ENCODE data around the gene DLG2. TPM values are rescaled to one million over a fixed set of nuclear protein-coding genes. Genes with fewer than 3 reads are reported as not detected.
"Not testable (repeated sequence)": the region's sequence is repeated elsewhere in the genome, so short reads cannot be mapped to it uniquely, and the experiment has no call there.

Gene DLG2
- total and polyA plus RNA-seq, 2 of the 4 experiments (the other 2 are of a cell fraction): 0.31 to 0.36 TPM

- dilution Hi-C loops (cut with HindIII; ENCODE audit: low sequenced_read_pairs, unreplicated experiment): no loop called here
- no peak overlapping the region for H2BK5ac ChIP-seq (ENCODE audit: low read depth, low read length, poor library complexity, severe bottlenecking)
- no peak overlapping the region for H3K18ac ChIP-seq (ENCODE audit: low read depth, low read length)
- no peak overlapping the region for H2BK120ac ChIP-seq (ENCODE audit: low read depth, low read length)
- H3K14ac ChIP-seq (replicated peaks; ENCODE audit: low read depth, low read length): no peak overlapping the region
- CTCF ChIA-PET: no interaction called here
- H4K20me1 ChIP-seq (ENCODE audit: insufficient read depth, low read length): no peaks in the 10 kb centered on the region
- H3K9me1 ChIP-seq (ENCODE audit: insufficient read depth, low read length): no peaks in the 10 kb centered on the region
- H3K4ac ChIP-seq (ENCODE audit: low read depth, low read length): no peak overlapping the region
- H3K27me3 ChIP-seq (ENCODE audit: control insufficient read depth, insufficient read depth, low read length): no peaks in the 10 kb centered on the region
- no peak overlapping the region for H3K56ac ChIP-seq (ENCODE audit: extremely low read depth, insufficient read depth, low read length)
- no peak overlapping the region for H3K27ac ChIP-seq (ENCODE audit: insufficient read depth, low read length)
- POLR2A ChIA-PET (ENCODE audit: unreplicated experiment): no interaction called here
- H2BK15ac ChIP-seq (ENCODE audit: low read depth, low read length): no peak overlapping the region
- no peak overlapping the region for H4K5ac ChIP-seq (ENCODE audit: low read depth, low read length)
- in situ Hi-C loops (cut with MboI; ENCODE audit: low sequenced_read_pairs): no loop called here
- no peaks in the 10 kb centered on the region for H3K79me1 ChIP-seq (ENCODE audit: low read depth in 1 of 2, low read length in 2 of 2)
- H3K4me2 ChIP-seq (ENCODE audit: low read depth, low read length): no peak overlapping the region
- H2AFZ ChIP-seq (replicated peaks; ENCODE audit: low read length, poor library complexity): no peak overlapping the region
- no peaks in the 10 kb centered on the region for H3K9me3 ChIP-seq (ENCODE audit: control insufficient read depth, insufficient read depth, low read length)
- DNase-seq: no peak
- H3K4me3 ChIP-seq (ENCODE audit: insufficient read depth, low read depth, low read length): no peak overlapping the region
- no peaks in the 10 kb centered on the region for H3K4me1 ChIP-seq (ENCODE audit: control insufficient read depth, insufficient read depth, low read length)
- no peak for ATAC-seq (ENCODE audit: low read depth)
- no peak for TF ChIP-seq FOS (IDR thresholded peaks at IDR 0.05; ENCODE audit: low read depth, low read length)
- no peak for TF ChIP-seq MAZ (IDR thresholded peaks at IDR 0.05; ENCODE audit: borderline replicate concordance, low read depth, low read length)
- no peak for TF ChIP-seq MAFK (IDR thresholded peaks at IDR 0.05; ENCODE audit: low read depth, low read length)
- TF ChIP-seq CHD1 (IDR thresholded peaks at IDR 0.05; ENCODE audit: low read depth, low read length): no peak
- H3K9ac ChIP-seq (ENCODE audit: low read depth, low read length): no peak overlapping the region
- H4K8ac ChIP-seq (ENCODE audit: low read depth in 2 of 2, low read length in 2 of 2): no peak overlapping the region
- H2AK9ac ChIP-seq (replicated peaks; ENCODE audit: low read depth, low read length, poor library complexity): no peak overlapping the region
- no CpG with 5 or more reads among the region's 3 CpGs for WGBS, 2 experiments (ENCODE audit: extremely low coverage in 2 of 2, insufficient read length in 1 of 2)
- no TSS peak for BruUV-seq (replicated peaks)
- intact Hi-C loops (cut with micrococcal nuclease): no loop called here
- no peak overlapping the region for H4K91ac ChIP-seq (ENCODE audit: insufficient read depth, low read depth, low read length)
- H3K23ac ChIP-seq (ENCODE audit: low read depth, low read length): no peak overlapping the region
- no peaks in the 10 kb centered on the region for H3K36me3 ChIP-seq (ENCODE audit: control insufficient read depth, insufficient read depth, low read length)
- no peak overlapping the region for H2AK5ac ChIP-seq (ENCODE audit: low read depth, low read length)
- no peak overlapping the region for H2BK20ac ChIP-seq (ENCODE audit: low read depth, low read length)
Observed at GRCh38 chr11:83436855-83437254, 2190.3 kb downstream of the DLG2 start.

GRCh38 chr11:83434812-83435211, 2192.3 kb downstream of the DLG2 start:
- H3K18ac ChIP-seq (ENCODE audit: low read depth, low read length); H3K4me3 ChIP-seq (ENCODE audit: insufficient read depth, low read depth, low read length); DNase-seq; BruUV-seq (replicated peaks); H3K4me1 ChIP-seq (ENCODE audit: control insufficient read depth, insufficient read depth, low read length); POLR2A ChIA-PET (ENCODE audit: unreplicated experiment); H2AK9ac ChIP-seq (replicated peaks; ENCODE audit: low read depth, low read length, poor library complexity); H2AK5ac ChIP-seq (ENCODE audit: low read depth, low read length); intact Hi-C loops (cut with micrococcal nuclease); H3K4me2 ChIP-seq (ENCODE audit: low read depth, low read length); H3K14ac ChIP-seq (replicated peaks; ENCODE audit: low read depth, low read length); H2AFZ ChIP-seq (replicated peaks; ENCODE audit: low read length, poor library complexity); H3K9ac ChIP-seq (ENCODE audit: low read depth, low read length); H3K9me3 ChIP-seq (ENCODE audit: control insufficient read depth, insufficient read depth, low read length); H2BK5ac ChIP-seq (ENCODE audit: low read depth, low read length, poor library complexity, severe bottlenecking); H4K91ac ChIP-seq (ENCODE audit: insufficient read depth, low read depth, low read length); H2BK20ac ChIP-seq (ENCODE audit: low read depth, low read length); dilution Hi-C loops (cut with HindIII; ENCODE audit: low sequenced_read_pairs, unreplicated experiment); H3K27ac ChIP-seq (ENCODE audit: insufficient read depth, low read length); H3K27me3 ChIP-seq (ENCODE audit: control insufficient read depth, insufficient read depth, low read length); H3K23ac ChIP-seq (ENCODE audit: low read depth, low read length); H3K4ac ChIP-seq (ENCODE audit: low read depth, low read length); H3K9me1 ChIP-seq (ENCODE audit: insufficient read depth, low read length); H4K20me1 ChIP-seq (ENCODE audit: insufficient read depth, low read length); H3K79me1 ChIP-seq (ENCODE audit: low read depth in 1 of 2, low read length in 2 of 2); H2BK15ac ChIP-seq (ENCODE audit: low read depth, low read length); in situ Hi-C loops (cut with MboI; ENCODE audit: low sequenced_read_pairs); H4K8ac ChIP-seq (ENCODE audit: low read depth in 2 of 2, low read length in 2 of 2); ATAC-seq (ENCODE audit: low read depth); H2BK120ac ChIP-seq (ENCODE audit: low read depth, low read length); H3K36me3 ChIP-seq (ENCODE audit: control insufficient read depth, insufficient read depth, low read length); H4K5ac ChIP-seq (ENCODE audit: low read depth, low read length); CTCF ChIA-PET; H3K56ac ChIP-seq (ENCODE audit: extremely low read depth, insufficient read depth, low read length): not testable (repeated sequence)
- 61% methylated on average over 3 of the region's 6 CpGs; no CpG with 5 or more reads in 1 of the 2 experiments for WGBS, 2 experiments (ENCODE audit: extremely low coverage in 2 of 2, insufficient read length in 1 of 2)

Data from IMR-90 (cell line).